GM12864 (cell line): ENCODE results near the gene KRT75.

ENCODE experiments used
- DNase-seq: peaks from one replicate; pipeline ENCODE4 v3.0.0-alpha.2; 2011; ENCODE audit warnings: low read depth
- H3K4me3 ChIP-seq: 2 replicates; pipeline ENCODE4 v1.5.1; 2011; ENCODE audit warnings: mild to moderate bottlenecking, low read depth, low read length, control low read depth
- TF ChIP-seq, protein P1 (sequence below): IDR thresholded peaks from 2 replicates; pipeline ENCODE4 v1.5.1; 2011; ENCODE audit warnings: low read depth, mild to moderate bottlenecking, moderate library complexity, low read length, control low read depth, inconsistent platforms; ENCODE audit errors: missing control alignments

Gene KRT75

DNA sequence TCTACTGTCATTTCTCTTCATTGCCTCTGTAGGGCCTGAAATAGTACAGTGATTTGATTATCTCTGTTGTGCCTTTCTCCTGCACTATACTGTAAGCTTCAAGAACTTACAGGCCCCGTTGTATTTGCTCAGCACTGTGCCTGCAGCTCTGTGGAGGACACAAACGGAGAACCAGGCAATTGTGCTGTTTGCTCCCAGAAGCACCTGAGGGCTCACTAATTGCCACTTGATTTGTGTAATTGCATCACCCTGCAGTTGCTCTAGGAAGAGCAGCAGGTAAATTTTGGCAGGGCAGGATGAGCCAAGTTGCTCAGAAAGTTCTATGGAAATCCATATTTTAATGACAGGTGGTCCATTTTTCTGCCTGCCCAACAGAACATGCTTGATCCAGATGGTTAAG is 16.4 kb downstream of the KRT75 start:
- DNase-seq, result no peak
- H3K4me3 ChIP-seq, result no peak overlapping the region
- TF ChIP-seq, protein P1, sequence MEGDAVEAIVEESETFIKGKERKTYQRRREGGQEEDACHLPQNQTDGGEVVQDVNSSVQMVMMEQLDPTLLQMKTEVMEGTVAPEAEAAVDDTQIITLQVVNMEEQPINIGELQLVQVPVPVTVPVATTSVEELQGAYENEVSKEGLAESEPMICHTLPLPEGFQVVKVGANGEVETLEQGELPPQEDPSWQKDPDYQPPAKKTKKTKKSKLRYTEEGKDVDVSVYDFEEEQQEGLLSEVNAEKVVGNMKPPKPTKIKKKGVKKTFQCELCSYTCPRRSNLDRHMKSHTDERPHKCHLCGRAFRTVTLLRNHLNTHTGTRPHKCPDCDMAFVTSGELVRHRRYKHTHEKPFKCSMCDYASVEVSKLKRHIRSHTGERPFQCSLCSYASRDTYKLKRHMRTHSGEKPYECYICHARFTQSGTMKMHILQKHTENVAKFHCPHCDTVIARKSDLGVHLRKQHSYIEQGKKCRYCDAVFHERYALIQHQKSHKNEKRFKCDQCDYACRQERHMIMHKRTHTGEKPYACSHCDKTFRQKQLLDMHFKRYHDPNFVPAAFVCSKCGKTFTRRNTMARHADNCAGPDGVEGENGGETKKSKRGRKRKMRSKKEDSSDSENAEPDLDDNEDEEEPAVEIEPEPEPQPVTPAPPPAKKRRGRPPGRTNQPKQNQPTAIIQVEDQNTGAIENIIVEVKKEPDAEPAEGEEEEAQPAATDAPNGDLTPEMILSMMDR, result no peak

DNA sequence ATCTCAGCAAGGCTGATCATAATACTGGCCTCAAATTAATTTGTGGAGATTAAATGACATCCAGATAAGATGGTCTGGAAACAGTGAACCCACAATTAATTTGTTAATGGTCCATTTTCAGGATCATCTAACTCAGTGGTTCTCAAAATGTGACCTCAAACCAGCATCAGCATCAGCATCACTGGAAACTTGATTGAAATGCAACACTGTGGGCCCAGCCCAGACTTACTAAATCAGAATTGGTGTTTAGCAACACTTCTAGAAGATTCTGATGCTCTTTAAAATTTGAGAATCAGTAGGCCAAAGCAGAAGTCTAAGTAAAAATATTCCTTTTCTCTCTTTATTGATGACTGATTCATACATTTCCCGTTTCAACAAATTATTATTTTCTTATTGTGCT is 17.4 kb downstream of the KRT75 start:
- DNase-seq, result no peak
- TF ChIP-seq, protein P1, result no peak
- H3K4me3 ChIP-seq, result no peak overlapping the region

- no peak overlapping the region for H3K4me3 ChIP-seq
- TF ChIP-seq, protein P1, result no peak
- DNase-seq, result no peak
Observed at GRCh38 chr12:52415870-52416750, 18.1 kb downstream of the KRT75 start.

GRCh38 chr12:52414936-52415335 is 19.2 kb downstream of the KRT75 start:
- TF ChIP-seq, protein P1, result no peak
- no peak for DNase-seq
- H3K4me3 ChIP-seq, result no peak overlapping the region

DNA sequence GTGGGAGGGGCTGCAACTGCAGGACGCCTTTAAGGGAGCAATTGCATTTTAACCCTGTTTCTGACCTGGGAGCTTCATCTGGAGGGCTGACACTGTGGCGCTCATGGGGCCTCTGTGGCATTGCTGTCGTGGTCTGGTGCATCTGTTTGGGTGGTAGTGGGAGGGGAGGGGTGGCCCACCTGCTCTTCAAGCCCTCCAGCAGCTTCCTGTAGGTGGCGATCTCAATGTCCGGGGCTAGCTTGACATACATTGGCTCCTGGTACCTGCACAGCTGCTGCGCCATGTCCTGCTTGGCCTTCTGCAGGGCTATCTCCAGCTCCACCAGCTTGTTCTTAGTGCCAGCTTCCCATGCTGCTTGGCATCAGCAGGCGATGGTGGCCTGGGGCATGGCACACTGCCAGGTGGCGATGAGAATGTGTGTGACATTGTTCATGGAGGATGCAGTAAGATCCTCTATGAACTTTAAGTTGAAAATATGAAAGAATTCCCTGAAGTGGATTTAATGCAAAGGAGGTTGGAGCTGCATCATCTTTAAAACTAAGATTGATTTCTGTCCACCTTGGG is 20.3 kb downstream of the KRT75 start:
- TF ChIP-seq, protein P1, result no peak
- H3K4me3 ChIP-seq, result no peak overlapping the region
- DNase-seq, result no peak

- TF ChIP-seq, protein P1, result no peak
- no peak for DNase-seq
- no peak overlapping the region for H3K4me3 ChIP-seq
Observed at GRCh38 chr12:52413202-52413601, 21.0 kb downstream of the KRT75 start.
